Breast epithelium (tissue), 3 donors: ENCODE results near the gene PDYN.

Experiments used
- CTCF ChIP-seq, 3 donors: fragments of 450-650 bp; IDR thresholded peaks; one replicate each; pipeline ENCODE4 v1.5.1; 2016 to 2017; ENCODE audit warnings: antibody characterized with exemption in 3 of 3, mild to moderate bottlenecking in 3 of 3, moderate library complexity in 3 of 3
- POLR2A ChIP-seq: fragments of 450-650 bp; IDR thresholded peaks from one replicate; pipeline ENCODE4 v1.6.1; 2016; ENCODE audit warnings: antibody characterized with exemption, mild to moderate bottlenecking, moderate library complexity
- POLR2AphosphoS5 ChIP-seq, 3 donors: sonication (generic); formaldehyde crosslinking; IDR thresholded peaks; one replicate each; pipeline ENCODE4 v1.6.1; 2017; ENCODE audit warnings: antibody characterized with exemption in 3 of 3

GRCh38 chr20:2037296-2037914 is 43.5 kb upstream of the PDYN start:
- no peak for TF ChIP-seq CTCF (IDR thresholded peaks at IDR 0.05)
- no peak for TF ChIP-seq POLR2AphosphoS5 (IDR thresholded peaks at IDR 0.05)
- no peak for TF ChIP-seq POLR2A
